ENCODE results near the gene MRPS12. TPM values are rescaled to one million over a fixed set of nuclear protein-coding genes. Genes with fewer than 3 reads are reported as not detected.

MRPS12 gene
- total RNA-seq, 4 donors from 2014 or later: 27.2 to 74.6 (median 44.2) TPM

DNA sequence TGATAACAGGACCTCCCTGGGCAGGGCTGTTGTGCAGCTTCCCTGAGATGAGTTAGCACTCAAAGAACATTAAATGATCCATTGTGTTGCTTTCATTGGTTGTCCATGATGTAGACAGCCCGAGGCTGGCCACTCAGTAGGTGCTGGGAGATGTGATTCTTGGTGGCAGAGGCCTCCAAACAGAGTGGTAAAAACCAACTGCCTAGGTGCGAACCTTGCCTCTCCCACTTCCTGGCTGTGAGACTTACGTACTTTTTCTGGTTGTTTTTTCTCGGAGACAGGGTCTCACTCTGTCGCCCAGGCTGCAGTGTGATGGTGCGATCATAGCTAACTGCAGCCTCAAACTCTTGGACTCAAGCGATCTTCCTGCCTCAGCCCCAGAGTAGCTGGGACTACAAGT lies 6.4 kb upstream of the MRPS12 start:
- DNase-seq: no peak
- no peaks in the 10 kb centered on the region for H3K27me3 ChIP-seq
- H3K36me3 ChIP-seq: peaks cover 0 to 59% (median 13%) of the 10 kb centered on the region in 3 donors
- H3K27ac ChIP-seq: no peak overlapping the region
- TF ChIP-seq POLR2A (IDR thresholded peaks at IDR 0.05): no peak
- TF ChIP-seq, protein P1, sequence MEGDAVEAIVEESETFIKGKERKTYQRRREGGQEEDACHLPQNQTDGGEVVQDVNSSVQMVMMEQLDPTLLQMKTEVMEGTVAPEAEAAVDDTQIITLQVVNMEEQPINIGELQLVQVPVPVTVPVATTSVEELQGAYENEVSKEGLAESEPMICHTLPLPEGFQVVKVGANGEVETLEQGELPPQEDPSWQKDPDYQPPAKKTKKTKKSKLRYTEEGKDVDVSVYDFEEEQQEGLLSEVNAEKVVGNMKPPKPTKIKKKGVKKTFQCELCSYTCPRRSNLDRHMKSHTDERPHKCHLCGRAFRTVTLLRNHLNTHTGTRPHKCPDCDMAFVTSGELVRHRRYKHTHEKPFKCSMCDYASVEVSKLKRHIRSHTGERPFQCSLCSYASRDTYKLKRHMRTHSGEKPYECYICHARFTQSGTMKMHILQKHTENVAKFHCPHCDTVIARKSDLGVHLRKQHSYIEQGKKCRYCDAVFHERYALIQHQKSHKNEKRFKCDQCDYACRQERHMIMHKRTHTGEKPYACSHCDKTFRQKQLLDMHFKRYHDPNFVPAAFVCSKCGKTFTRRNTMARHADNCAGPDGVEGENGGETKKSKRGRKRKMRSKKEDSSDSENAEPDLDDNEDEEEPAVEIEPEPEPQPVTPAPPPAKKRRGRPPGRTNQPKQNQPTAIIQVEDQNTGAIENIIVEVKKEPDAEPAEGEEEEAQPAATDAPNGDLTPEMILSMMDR (IDR thresholded peaks at IDR 0.05): no peak
- 97 to 100% methylated on average over 4 to 7 of the region's 7 CpGs for WGBS, 2 donors
- no peak overlapping the region for H3K4me3 ChIP-seq
- intact Hi-C loops (cut with DNase I): no loop called here
- no peaks in the 10 kb centered on the region for H3K9me3 ChIP-seq
- H3K4me1 ChIP-seq: peaks cover 0 to 3% (median 3%) of the 10 kb centered on the region in 3 donors

DNA sequence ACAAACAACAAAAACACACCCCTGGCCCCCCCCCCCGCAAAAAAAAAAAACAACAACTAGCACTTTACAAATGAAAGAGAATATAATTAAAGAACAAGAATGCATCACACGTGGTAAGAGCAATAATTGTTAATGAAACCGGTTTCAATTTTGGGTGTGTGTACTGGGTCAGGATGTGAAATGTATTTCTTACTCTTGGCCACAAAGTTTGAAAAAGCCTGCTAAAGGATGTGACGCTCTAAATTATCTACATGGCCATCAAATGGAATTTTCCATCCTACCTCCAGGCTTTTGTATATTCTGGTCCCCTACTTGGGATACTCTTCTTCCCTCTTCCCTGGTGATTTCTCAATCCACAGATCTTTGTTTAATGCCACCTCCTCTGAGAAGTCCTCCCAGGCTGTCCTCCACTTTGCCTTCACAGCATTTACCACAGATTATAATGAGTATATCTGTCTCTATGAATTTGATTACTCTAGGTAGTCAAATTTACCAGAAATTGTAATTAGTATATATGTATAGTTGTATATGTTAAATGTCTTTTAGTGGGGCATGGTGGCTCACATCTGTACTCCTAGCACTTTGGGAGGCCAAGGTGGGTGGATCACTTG lies 2.2 kb upstream of the MRPS12 start:
- Histone ChIP-seq H3K27me3 (no peaks in the 10 kb centered on the region), H3K4me3 (no peak overlapping the region), H3K27ac (no peak overlapping the region), H3K36me3 (peaks cover 8 to 46% (median 13%) of the 10 kb centered on the region in 3 donors), H3K4me1 (peaks cover 12 to 30% (median 18%) of the 10 kb centered on the region in 3 donors), H3K9me3 (no peaks in the 10 kb centered on the region)
- TF ChIP-seq POLR2A (IDR thresholded peaks at IDR 0.05): no peak
- TF ChIP-seq, protein P1 (IDR thresholded peaks at IDR 0.05): no peak
- 66 to 75% methylated on average over 4 of the region's 4 CpGs for WGBS, 2 donors
- intact Hi-C loops (cut with DNase I): no loop called here
- DNase-seq: no peak

- no peaks in the 10 kb centered on the region for H3K27me3 ChIP-seq
- intact Hi-C loops (cut with DNase I): no loop called here
- H3K27ac ChIP-seq: peak within 1 kb of the TSS; percentile 87 to 92 (median 91)
- peaks cover 12 to 30% (median 18%) of the 10 kb centered on the region in 3 donors for H3K4me1 ChIP-seq
- TF ChIP-seq POLR2A (IDR thresholded peaks at IDR 0.05): peak in 1 of 4 donors; percentile 21
- TF ChIP-seq, protein P1 (IDR thresholded peaks at IDR 0.05): peak; percentile 92 to 100 (median 99)
- 4 to 10% methylated on average over 8 to 13 of the region's 49 CpGs for WGBS, 2 donors
- peaks cover under 1 to 45% (median 8%) of the 10 kb centered on the region in 3 donors for H3K36me3 ChIP-seq
- peaks cover 0 to 4% (median 0%) of the 10 kb centered on the region in 3 donors for H3K9me3 ChIP-seq
- H3K4me3 ChIP-seq: peak within 1 kb of the TSS; percentile 63 to 93 (median 72)
- peak; percentile 80 for DNase-seq
Measured at GRCh38 chr19:38929929-38930775, 592 bp upstream of the MRPS12 start, which contains the start of gene SARS2. TSS of gene SARS2 (minus strand) at chr19:38930763. CDS start at chr19:38930736, 27 bp downstream.

- DNase-seq: no peak
- H3K4me1 ChIP-seq: peaks cover 12 to 30% (median 18%) of the 10 kb centered on the region in 3 donors
- intact Hi-C loops (cut with DNase I): no loop called here
- H3K27me3 ChIP-seq: no peaks in the 10 kb centered on the region
- peak overlapping the region; percentile 63 to 93 (median 72) for H3K4me3 ChIP-seq
- H3K36me3 ChIP-seq: peaks cover 0 to 33% (median 8%) of the 10 kb centered on the region in 3 donors
- H3K27ac ChIP-seq: peak overlapping the region in 3 of 4 donors; percentile 87 to 91 (median 91)
- 21 to 25% methylated on average over 4 to 7 of the region's 8 CpGs for WGBS, 2 donors
- TF ChIP-seq POLR2A (IDR thresholded peaks at IDR 0.05): no peak
- TF ChIP-seq, protein P1 (IDR thresholded peaks at IDR 0.05): no peak
- H3K9me3 ChIP-seq: peaks cover 0 to 4% (median 0%) of the 10 kb centered on the region in 3 donors
Measured at GRCh38 chr19:38931521-38931793, 713 bp downstream of the MRPS12 start.

Measured in esophagus squamous epithelium (tissue), 5 donors.